ENCODE results near the gene MAD1L1.
"Not testable (repeated sequence)": the region's sequence is repeated elsewhere in the genome, so short reads cannot be mapped to it uniquely, and the experiment has no call there.

Gene MAD1L1

DNA sequence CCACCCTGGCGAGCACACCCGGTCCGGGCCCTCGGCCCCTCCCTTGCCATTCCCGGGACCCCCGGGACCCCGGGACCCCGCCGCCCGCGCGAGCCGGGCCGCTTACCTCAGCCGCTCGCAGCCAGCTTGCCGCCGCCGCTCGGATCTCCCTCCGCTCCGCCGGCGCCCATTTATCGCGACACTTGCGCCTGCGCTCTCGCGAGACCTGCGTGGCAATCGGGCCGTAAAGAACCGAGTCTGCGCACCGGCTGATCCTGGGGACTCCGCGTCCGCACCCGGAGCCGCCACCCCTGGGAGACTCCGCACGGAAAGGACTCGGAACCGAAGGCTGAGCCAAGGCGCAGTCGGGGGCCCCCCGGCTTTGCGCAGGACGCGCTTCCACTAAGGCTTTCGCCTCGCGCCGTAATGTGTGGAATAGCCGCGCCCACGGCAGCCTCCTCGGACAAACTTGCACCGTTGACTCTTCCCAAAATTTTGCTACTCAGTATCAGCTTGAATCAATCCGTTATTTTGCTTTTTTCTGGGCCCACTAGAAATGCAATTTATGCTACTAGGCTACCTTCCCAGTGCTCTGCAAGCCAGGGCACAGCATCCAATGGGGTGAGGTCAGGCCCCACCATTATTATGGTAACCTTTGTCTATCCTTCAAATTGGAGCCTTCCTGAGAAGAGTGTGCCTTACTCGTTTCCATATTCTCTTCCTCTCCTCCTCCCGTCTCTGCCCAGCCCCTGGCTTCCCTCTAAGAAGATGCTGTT, at the start of gene MAD1L1:
TSS of gene MAD1L1 (minus strand) at position 180 of the 755 bp plus-strand sequence. CDS start 2,812 bp downstream, outside the sequence.
- peak; percentile 75 for DNase-seq (ENCODE audit: low read depth)

DNA sequence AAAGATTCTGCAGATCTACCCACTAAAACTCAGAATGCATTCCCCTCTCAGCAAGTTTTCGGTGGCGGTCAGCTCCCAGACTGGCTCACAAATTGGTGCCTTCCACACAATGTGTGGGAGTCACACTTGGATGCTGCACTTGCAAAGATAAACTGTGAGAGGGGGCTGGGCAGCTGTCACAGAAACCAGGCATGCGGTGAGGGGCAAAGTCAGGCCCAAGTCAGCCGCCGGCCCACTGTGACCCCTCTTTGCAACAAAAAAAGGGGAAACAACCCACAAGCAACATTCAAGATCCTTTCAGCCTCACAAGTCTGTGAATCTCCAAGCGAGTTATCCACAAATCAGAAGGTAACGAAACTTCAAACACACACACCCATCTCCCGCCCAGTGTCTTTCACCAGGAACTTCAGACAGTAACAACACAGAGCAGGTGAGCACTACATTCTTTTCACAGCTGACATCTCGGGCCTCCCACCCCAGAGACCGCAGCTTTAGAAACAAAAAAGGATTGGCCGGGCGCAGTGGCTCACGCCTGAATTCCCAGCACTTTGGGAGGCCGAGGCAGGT, 49.5 kb upstream of the MAD1L1 start:
- DNase-seq (ENCODE audit: low read depth), result no peak

DNA sequence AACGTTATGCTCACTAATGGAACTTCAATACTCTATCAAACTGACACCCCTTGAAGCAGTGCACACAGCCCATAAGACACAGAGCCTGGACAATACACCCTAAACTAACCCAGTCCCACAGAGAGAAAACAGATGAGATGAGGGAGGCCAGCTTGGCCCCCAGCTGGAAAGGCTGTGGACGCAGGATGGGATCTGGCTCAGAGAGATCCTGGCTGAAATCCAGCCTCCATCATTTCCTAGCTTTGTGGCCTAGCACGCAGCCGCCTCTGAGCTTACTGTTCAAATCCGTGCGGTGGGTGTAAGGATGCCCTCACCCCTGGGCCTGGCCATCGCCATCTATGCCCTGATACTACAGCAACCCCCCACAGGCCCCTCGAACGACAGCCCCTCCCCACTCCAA, 48.8 kb upstream of the MAD1L1 start:
- DNase-seq (ENCODE audit: low read depth), result no peak

DNA sequence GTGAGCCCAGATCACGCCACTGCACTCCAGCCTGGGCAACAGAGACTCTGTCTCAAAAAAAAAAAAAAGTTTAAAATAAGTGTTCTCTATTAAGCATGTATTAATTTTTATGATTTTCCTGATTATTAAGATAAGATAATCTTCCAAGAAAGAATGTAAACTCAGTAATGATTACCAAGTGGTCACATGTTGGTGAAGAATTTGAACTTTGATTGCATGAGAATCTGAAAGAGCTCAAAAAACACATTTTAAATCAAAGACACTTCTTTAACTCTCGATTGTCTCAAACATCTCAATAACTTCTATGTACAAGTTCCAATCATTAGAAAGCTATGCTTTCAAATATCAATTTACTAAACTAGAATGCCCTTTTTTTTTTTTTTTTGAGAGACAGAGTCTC, 47.7 kb upstream of the MAD1L1 start:
- DNase-seq (ENCODE audit: low read depth), result no peak

DNA sequence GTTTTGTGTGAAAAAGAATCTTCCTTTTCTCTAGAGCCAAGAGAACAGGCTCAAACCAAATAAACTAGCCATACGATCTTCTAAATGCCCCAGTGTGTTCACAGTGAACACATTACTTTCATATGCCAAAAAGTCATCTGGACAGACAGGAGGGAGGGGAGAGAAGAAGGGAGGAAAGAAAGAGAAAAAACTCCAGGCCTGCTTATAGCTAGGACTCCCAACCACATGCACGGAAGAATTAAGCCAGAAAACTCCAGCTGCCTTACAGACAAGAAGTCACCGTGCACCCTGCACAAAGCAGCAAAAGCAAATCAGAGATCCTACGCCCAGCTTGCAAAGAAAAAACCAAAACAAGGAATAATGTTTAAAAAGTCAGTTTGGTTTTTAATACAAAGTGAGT, 47.2 kb upstream of the MAD1L1 start:
- no peak for DNase-seq (ENCODE audit: low read depth)

DNA sequence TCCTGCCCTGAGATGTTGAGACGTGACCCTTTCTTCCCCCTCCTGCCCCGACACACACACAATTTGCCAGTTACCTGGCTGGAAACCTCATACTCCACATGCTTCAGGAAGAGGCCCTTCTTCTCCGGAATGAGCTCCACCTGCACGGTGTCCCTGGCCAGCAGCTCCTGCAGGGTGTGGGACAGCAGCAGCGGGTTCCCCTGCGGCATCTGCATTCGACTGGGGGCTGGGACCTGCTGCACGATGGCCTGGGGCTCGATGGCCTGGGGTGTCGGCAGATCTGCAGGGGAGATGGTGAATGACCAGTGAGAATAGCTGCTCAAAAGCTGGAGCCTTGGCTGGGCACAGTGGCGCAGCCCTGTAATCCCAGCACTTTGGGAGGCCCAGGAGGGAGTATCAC, 45.3 kb upstream of the MAD1L1 start:
- DNase-seq (ENCODE audit: low read depth), result no peak

DNA sequence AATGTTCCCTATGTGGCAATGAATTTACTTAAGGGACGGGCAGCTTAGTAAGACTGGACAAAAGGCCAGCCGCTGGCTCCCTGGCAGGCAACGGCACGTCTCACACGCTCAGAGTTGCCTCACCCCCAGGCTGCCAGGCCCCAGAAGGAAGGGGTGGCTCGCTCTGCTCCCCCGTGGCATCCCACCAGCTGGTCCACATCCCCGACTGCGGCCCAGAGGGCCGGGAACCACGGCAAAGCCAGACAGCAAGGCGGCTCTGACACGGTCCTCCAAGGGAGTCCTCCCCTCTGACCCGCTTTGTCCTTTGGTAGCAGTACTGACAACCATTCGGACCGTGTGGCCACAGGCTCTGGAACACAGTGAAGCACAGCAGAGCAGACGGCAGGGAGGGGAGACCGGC, 43.4 kb upstream of the MAD1L1 start:
- DNase-seq (ENCODE audit: low read depth), result no peak

DNA sequence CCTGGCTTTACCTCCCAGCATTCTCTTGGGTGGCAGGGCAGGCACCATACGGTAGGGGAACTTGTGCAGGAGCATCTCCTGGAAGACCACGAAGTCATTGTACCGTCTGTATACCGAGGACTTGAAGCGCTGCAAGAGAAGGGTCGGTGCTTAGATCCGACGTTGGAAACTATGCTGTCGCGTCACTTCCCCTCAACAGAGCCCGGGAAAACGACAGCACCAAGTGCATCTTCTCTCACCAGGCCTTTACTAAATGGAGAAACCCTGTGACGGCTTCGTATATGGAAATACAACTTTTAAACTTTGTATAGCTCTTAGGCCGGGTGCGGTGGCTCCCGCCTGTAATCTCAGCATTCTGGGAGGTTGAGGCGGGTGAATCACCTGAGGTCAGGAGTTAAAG, 42.4 kb upstream of the MAD1L1 start:
- no peak for DNase-seq (ENCODE audit: low read depth)

DNA sequence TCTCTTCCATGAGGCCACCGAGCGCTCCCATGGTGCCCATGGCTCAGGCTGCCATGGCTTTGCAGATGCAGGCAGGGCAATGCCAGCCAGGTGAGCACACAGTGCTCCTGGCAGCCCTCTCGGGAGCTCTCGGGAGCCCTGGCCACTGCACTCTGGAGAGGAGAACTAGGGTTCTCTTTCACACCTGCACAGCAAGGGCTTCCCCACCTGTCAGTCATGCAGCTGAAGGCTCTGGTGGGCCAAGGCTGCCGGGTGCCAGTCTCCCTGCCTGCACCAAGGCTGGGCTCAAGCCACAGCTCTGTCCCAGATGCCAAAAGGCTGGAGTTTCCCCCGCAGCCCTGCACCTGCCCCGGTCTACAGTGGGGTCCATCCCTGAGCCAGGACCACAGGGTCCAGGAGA, 41.9 kb upstream of the MAD1L1 start:
- DNase-seq (ENCODE audit: low read depth), result no peak

DNA sequence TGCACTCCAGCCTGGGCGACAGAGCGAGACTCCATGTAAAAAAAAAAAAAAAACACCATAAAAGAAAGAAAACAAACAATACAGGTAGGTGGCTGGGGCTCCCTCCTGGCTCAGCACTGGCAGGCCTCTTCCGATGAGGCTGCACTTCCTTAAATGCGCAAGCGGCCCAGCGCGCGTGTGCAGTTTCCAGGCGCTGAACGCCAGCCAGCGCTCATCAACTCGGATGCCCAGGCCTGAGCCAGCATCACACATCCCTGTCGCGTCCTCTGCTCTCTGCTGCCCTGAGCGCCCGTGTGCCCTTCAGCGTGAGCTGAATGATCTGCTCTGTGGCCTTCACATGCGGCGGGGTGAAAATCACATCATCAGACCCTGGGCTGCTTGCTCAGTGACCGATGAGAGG, 41.1 kb upstream of the MAD1L1 start:
- DNase-seq (ENCODE audit: low read depth), result no peak

DNA sequence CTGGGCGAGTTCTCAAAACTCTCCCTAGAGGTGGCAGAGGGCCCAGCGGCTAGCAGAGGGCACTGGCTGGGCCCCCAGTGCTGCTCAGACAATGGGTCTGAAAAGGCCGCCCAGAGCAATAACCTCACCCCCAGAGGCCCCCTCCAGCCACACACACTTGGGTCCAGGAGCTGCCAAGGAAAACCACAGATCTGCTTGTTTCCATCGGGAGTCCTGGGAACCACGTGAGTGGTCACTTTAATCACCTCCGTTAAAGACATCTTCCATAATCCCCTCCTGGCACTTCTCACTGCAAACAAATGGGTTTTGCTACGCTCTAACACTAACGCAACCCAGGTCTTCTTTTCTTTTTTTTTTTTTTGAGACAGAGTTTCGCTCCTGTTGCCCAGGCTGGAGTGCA, 39.3 kb upstream of the MAD1L1 start:
- DNase-seq (ENCODE audit: low read depth), result no peak

DNA sequence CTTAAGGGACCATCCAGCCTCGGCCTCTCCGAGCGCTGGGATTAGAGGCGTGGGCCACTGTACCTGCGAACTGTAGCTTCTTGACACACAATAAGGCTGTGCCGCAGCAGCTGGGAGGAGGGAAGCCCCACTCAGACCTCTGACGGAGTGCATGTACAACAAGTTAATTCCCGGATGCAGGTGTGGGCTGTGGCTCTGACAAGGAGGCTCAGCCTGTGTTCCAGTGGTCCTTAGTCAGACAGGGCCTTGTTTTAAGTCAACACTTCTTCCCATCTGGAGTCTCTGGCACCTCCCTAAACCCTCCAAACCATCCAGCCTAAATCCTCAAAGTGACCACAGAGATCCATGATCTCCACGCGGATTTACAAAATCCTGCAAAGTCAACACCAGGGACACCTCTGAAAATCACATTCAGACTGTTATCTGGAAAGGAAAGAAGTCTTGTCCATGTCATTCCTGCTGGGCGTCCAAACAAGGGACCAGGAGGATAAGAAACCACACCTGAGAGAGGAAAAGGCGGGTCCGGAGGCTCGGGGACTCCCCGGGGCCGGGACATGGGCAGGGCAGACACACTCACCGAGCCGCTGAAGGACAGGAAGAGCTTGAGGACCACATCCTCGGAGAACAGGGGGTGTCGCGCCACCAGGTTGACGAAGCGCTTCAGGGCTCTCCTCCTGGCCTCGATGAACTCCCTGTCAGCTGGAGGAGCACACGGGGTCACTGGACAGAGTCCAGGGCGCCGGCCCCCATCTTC, 38.7 kb upstream of the MAD1L1 start:
- no peak for DNase-seq (ENCODE audit: low read depth)

DNA sequence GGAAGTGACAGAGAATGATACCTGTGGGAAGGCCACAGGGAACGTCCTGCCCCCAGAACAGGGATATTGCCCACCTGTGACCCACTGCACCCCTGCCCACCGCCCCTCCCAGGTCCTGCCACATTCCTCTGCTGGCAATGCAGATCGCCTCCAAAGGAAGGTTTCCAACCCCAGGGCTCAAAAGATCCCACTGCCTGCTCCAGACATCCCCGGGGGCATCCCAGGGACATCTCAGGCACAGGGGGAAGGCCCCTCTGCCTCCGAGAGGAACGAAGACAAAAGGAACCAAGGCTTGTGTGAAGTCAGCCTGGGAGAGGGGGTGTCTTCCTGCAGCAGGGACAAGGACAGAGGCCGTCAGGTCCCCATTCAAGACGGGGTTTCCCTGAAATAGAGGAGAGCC, 37.8 kb upstream of the MAD1L1 start:
- no peak for DNase-seq (ENCODE audit: low read depth)

DNA sequence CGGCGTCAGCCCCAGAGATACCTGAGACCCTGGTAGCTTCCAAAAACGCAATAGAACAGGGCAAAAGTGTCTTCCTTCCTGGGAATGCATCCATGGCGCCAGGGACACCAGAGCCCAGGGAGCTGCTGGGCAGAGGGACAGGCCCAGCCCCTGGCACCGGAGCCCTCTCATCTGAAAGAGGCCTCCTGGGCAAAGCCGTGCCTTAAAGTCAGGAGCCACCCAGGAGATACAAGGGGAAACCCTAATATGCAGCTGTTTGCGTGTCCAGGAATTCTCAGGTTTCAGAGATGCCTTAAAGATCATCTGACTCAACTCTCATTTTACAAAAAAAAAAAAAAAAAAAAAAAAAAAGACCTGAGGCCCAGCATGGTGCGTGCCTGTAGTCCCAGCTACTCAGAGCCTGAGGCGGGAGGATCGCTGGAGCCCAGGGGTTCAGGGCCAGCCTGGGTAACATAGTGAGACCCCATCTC, 37.3 kb upstream of the MAD1L1 start:
- no peak for DNase-seq (ENCODE audit: low read depth)

DNA sequence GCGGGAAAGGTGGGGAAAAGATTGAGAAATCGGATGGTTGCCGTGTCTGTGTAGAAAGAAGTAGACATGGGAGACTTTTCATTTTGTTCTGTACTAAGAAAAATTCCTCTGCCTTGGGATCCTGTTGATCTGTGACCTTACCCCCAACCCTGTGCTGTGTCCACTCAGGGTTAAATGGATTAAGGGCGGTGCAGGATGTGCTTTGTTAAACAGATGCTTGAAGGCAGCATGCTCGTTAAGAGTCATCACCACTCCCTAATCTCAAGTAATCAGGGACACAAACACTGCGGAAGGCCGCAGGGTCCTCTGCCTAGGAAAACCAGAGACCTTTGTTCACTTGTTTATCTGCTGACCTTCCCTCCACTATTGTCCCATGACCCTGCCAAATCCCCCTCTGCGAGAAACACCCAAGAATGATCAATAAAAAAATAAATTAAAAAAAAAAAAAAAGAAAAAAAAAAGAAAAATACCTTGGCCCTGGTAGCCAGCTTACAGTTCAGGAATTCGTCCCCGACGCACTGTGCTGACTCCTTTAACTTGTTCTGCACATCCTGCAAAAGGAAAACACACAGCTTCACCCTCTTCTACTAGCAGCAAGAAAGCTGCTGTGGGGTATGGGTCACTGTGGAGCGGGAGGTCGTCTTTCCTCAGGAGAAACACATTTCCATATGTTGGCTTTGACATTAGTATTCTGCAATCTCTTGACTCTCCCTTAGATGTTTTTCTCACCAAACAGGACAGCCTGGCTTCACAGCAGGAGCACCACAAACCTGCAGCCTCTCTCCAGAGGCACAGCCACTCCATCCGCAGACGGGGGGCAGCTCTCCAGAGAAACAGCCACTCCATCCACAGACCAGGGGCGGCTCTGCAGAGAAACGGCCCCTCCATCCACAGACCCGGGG, 36.6 kb upstream of the MAD1L1 start:
- not testable (repeated sequence) for DNase-seq (ENCODE audit: low read depth)

DNA sequence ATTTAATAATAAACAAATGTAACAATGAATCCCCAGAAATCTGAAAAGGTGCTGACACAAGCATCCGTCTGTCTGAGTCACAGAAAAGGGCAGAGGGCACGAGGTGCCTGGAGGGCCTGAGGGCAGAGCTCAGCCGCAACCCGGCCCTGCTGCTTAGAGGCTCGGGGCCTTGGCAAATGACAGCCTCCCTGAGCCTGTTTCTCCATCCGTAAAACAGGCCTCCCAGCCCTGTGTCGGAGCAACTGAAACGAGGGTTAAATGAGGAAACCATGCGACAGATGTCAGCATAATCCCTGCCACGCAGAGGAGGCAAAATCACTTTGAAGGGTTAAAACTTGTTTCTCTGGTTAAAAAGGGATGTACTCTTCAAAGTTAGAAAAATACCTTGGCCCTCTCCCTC, 34.2 kb upstream of the MAD1L1 start:
- DNase-seq (ENCODE audit: low read depth), result no peak

DNA sequence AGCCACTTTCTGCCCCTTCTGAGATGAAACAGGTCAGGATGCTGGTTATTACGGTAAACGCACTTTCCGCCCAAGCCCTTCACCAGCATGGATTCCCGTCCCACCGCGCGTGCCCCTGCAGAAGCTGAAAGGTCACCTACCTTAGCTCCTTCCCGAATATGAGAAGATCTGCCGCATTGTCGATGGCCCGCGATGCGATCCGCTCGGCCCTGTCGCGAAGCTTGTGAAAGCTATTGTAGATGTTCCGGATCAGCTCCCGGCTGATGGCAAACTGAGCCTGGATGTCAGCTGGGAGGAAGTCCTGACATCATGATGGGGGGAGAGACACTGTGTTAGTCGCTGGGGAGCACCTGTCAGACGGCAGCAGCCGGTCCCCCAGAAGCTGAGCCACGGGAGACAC, 31.4 kb upstream of the MAD1L1 start:
- no peak for DNase-seq (ENCODE audit: low read depth)

DNA sequence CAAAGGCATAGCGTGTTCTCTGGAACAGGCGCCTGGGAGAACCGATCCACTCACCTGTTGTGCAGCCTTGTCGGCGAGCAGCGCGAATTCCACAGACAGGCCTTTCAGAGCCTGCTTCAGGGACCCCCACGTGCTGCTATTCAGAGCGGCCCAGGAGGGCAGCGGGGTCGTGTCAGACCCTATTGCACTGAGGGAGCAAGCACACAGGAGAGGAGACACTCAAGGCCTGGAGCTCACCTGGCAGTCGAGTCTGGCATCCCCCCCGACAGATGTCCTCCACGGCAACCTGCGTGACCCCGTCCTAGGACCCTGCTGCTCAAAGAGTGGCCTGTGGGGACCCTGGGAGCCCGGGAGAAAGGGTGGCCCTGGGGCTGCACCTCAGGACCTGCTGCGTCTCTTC, 30.4 kb upstream of the MAD1L1 start:
- no peak for DNase-seq (ENCODE audit: low read depth)

DNA sequence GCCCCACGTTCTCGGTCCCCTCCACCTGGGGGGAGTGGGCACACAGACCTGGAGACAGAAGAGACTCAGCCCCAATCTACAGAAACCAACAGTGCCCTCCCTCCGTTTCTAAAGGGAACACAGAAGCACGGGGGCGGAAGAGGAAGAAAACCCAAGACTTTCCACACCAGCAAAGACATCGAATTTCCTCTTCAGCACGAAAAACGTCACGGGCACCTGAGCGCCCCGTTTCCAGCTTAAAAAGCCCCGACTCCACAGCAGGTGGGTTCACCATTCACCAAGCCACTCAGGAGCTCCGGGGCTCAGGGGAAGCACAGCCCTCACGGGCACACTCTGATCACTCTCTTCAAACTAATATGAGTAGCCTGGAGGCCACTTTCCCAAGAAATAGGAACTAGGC, 28.9 kb upstream of the MAD1L1 start:
- DNase-seq (ENCODE audit: low read depth), result no peak

DNA sequence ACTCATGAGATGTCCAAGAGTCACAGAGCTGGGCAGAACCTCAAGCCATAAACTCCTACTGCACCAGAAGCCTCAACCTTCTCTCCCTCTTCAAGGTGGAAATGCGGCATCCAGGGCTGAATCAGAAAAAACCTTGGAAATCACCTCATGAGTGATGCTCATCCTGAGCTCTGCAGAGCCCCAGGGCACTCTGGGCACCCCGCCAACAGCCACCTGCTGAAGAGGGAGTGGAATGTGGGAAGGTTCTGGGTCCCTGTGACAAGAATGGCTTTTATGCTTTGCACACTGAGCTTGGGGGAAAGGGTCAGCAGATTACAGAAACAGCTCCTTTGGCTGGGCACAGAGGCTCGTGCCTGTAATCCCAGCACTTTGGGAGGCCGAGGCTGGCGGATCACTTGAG, 28.1 kb upstream of the MAD1L1 start:
- no peak for DNase-seq (ENCODE audit: low read depth)

DNA sequence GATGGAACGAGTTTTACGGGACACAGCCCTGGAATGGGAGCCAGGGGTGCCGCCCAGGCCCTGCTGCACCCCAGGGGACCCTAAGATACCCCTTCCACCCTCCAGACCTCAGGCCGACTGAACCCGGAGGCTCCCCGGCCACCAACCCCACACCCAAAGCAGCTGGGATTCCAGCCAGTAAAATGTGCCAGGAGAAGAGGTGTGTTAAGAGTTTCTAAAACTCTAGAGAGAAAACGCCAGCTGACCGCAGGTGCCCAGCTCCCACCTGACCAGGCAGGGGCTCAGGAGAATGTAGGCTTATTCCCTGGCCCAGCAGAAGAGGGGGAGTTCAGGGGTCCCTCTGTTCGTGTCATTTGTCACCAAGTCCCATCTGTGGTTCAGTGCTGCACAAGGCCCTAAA, 26.7 kb upstream of the MAD1L1 start:
- no peak for DNase-seq (ENCODE audit: low read depth)

DNA sequence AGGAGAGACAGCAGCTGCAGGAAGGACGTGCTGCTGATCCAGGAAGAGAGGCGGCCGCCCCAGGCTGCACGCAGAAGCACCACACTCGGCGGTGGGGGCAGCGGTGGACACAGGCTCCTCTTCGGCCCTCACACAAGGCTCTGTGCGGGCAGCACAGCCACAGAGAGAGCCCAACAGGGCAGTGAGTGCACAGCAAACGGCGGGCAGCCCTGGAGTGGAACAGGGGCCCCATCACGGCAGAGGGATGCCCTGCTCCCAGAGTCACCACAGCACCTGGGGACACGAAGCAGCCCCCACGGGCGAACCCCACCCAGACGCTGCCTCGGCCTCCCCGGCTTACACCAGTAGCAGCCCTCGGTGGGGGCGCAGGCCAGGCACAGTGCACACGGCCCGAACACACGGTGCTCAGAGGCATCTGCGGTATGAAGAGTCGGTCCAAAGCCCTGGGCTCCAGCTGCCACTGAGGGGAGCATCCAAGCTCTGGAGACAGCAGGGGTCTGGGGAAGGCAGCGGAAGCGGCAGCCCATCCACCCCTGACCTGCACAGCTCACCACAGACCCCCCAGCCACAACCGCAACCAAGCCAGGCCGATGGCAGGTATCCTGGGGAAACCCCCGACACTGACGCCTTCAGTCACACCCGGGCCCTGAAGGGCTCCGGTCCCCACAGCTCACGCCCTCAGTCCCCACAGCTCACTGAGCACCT, 26.1 kb upstream of the MAD1L1 start:
- DNase-seq (ENCODE audit: low read depth), result no peak

All from HS-5 (cell line).